KMS-11 (cell line): ENCODE measurements around the gene UNC5B.

ENCODE experiments used
- H2AFZ ChIP-seq: fragments of 200-600 bp; sonication (generic); 2 replicates; pipeline ENCODE4 v1.6.1; 2016; ENCODE audit warnings: antibody characterized with exemption, mixed run types, low read depth
- H3K27ac ChIP-seq: fragments of 200-600 bp; sonication (generic); 2 replicates; pipeline ENCODE4 v1.6.1; 2016; ENCODE audit warnings: mild to moderate bottlenecking, mixed run types
- H3K27me3 ChIP-seq: fragments of 200-600 bp; sonication (generic); 2 replicates; pipeline ENCODE4 v1.6.1; 2017; ENCODE audit warnings: mild to moderate bottlenecking, low read depth, mixed run types, moderate library complexity; ENCODE audit not compliant: insufficient read depth
- H3K36me3 ChIP-seq: fragments of 200-600 bp; sonication (generic); 2 replicates; pipeline ENCODE4 v1.6.1; 2017; ENCODE audit warnings: mild to moderate bottlenecking, mixed run types; ENCODE audit not compliant: insufficient read depth
- H3K4me1 ChIP-seq: fragments of 200-600 bp; sonication (generic); 2 replicates; pipeline ENCODE4 v1.6.1; 2016; ENCODE audit warnings: mild to moderate bottlenecking, low read depth, mixed run types; ENCODE audit not compliant: poor library complexity, severe bottlenecking
- H3K4me2 ChIP-seq: fragments of 200-600 bp; sonication (generic); 2 replicates; pipeline ENCODE4 v1.7.0; 2016; ENCODE audit warnings: mild to moderate bottlenecking, mixed run types
- H3K4me3 ChIP-seq: fragments of 200-600 bp; sonication (generic); IDR thresholded peaks from 2 replicates; pipeline ENCODE4 v1.6.1; 2017; ENCODE audit warnings: low read depth, low read length, mixed read lengths; ENCODE audit not compliant: insufficient read depth
- H3K79me2 ChIP-seq: fragments of 200-600 bp; sonication (generic); 2 replicates; pipeline ENCODE4 v1.6.1; 2016; ENCODE audit warnings: low read depth, mixed run types; ENCODE audit not compliant: insufficient read depth
- H3K9ac ChIP-seq: fragments of 200-600 bp; sonication (generic); 2 replicates; pipeline ENCODE4 v1.6.1; 2016; ENCODE audit warnings: mild to moderate bottlenecking, mixed run types
- H4K20me1 ChIP-seq: fragments of 200-600 bp; sonication (generic); 2 replicates; pipeline ENCODE4 v1.6.1; 2016; ENCODE audit warnings: mild to moderate bottlenecking, mixed run types; ENCODE audit not compliant: insufficient read depth
- CTCF ChIP-seq: fragments of 200-600 bp; sonication (generic); conservative IDR thresholded peaks from 2 replicates; pipeline ENCODE4 v1.6.1; 2017; ENCODE audit warnings: low read depth, mild to moderate bottlenecking, antibody characterized with exemption, low read length, moderate library complexity, mixed read lengths

Gene UNC5B

GRCh38 chr10:71255808-71256660, 43.7 kb downstream of the UNC5B start:
- Histone ChIP-seq H3K4me2 (no peak overlapping the region), H3K4me1 (no peaks in the 10 kb centered on the region), H3K4me3 (no peak overlapping the region)

GRCh38 chr10:71256661-71257318, 44.4 kb downstream of the UNC5B start:
- peaks cover 9% of the 10 kb centered on the region; the same call in 1 of the 2 replicates for H3K27me3 ChIP-seq
- no peak for TF ChIP-seq CTCF
- no peak overlapping the region for H3K4me3 ChIP-seq
- no peaks in the 10 kb centered on the region for H3K36me3 ChIP-seq
- H2AFZ ChIP-seq, result no peak overlapping the region
- no peak overlapping the region for H3K4me2 ChIP-seq
- H3K27ac ChIP-seq, result no peak overlapping the region
- no peak overlapping the region for H3K9ac ChIP-seq
- H3K79me2 ChIP-seq, result no peaks in the 10 kb centered on the region
- no peaks in the 10 kb centered on the region for H4K20me1 ChIP-seq
- H3K4me1 ChIP-seq, result no peaks in the 10 kb centered on the region

More at GRCh38 chr10:71255808-71256660, 43.7 kb downstream of the UNC5B start:
- Histone ChIP-seq H2AFZ (no peak overlapping the region), H3K9ac (no peak overlapping the region), H4K20me1 (no peaks in the 10 kb centered on the region), H3K27ac (no peak overlapping the region), H3K27me3 (peaks cover 9% of the 10 kb centered on the region; the same call in 1 of the 2 replicates), H3K79me2 (no peaks in the 10 kb centered on the region), H3K36me3 (no peaks in the 10 kb centered on the region)
- no peak for TF ChIP-seq CTCF

- no peaks in the 10 kb centered on the region for H3K4me1 ChIP-seq
- peaks cover 9% of the 10 kb centered on the region; the same call in 1 of the 2 replicates for H3K27me3 ChIP-seq
- no peaks in the 10 kb centered on the region for H4K20me1 ChIP-seq
- H3K4me3 ChIP-seq, result no peak overlapping the region
- H3K27ac ChIP-seq, result no peak overlapping the region
- H3K79me2 ChIP-seq, result no peaks in the 10 kb centered on the region
- H3K4me2 ChIP-seq, result no peak overlapping the region
- TF ChIP-seq CTCF, result no peak
- no peaks in the 10 kb centered on the region for H3K36me3 ChIP-seq
- no peak overlapping the region for H2AFZ ChIP-seq
- no peak overlapping the region for H3K9ac ChIP-seq
Measured at GRCh38 chr10:71257319-71257997, 45.1 kb downstream of the UNC5B start.

GRCh38 chr10:71258046-71258445, 45.7 kb downstream of the UNC5B start:
- no peak overlapping the region for H3K9ac ChIP-seq
- no peak overlapping the region for H3K4me2 ChIP-seq
- no peak overlapping the region for H3K27ac ChIP-seq
- no peaks in the 10 kb centered on the region for H3K79me2 ChIP-seq
- H4K20me1 ChIP-seq, result no peaks in the 10 kb centered on the region
- no peak overlapping the region for H3K4me3 ChIP-seq
- no peaks in the 10 kb centered on the region for H3K36me3 ChIP-seq
- H3K27me3 ChIP-seq, result peaks cover 9% of the 10 kb centered on the region; the same call in 1 of the 2 replicates
- TF ChIP-seq CTCF, result no peak
- H2AFZ ChIP-seq, result no peak overlapping the region
- no peaks in the 10 kb centered on the region for H3K4me1 ChIP-seq
